ENCODE data around the gene PRR14.
"Not testable (repeated sequence)": the region's sequence is repeated elsewhere in the genome, so short reads cannot be mapped to it uniquely, and the experiment has no call there.

Gene PRR14

GRCh38 chr16:30628628-30629540, 21.9 kb upstream of the PRR14 start:
- DNase-seq: peak in 51 of 56 donors; percentile 15 to 93 (median 63)

- DNase-seq: not testable (repeated sequence)
Measured at GRCh38 chr16:30632454-30632853, 18.3 kb upstream of the PRR14 start.

- no peak for DNase-seq
Measured at GRCh38 chr16:30633526-30633925, 17.2 kb upstream of the PRR14 start.

- DNase-seq: no peak
Measured at GRCh38 chr16:30636599-30636998, 14.2 kb upstream of the PRR14 start.

GRCh38 chr16:30637139-30637538, 13.6 kb upstream of the PRR14 start:
- not testable (repeated sequence) for DNase-seq

GRCh38 chr16:30637944-30638343, 12.8 kb upstream of the PRR14 start:
- DNase-seq: no peak

GRCh38 chr16:30641378-30641982, 9.3 kb upstream of the PRR14 start:
- no peak for DNase-seq

- no peak for DNase-seq
Measured at GRCh38 chr16:30644334-30644830, 6.4 kb upstream of the PRR14 start.

GRCh38 chr16:30645727-30646126, 5.0 kb upstream of the PRR14 start:
- no peak for DNase-seq

- no peak for DNase-seq
Measured at GRCh38 chr16:30647274-30647571, 3.5 kb upstream of the PRR14 start.

GRCh38 chr16:30649725-30650368, 913 bp upstream of the PRR14 start:
- DNase-seq: peak in 6 of 56 donors; percentile 47 to 72 (median 54)

GRCh38 chr16:30651124-30652004, 604 bp downstream of the PRR14 start:
- peak in 42 of 56 donors; percentile 12 to 76 (median 52) for DNase-seq

GRCh38 chr16:30652005-30652296, 1.2 kb downstream of the PRR14 start:
- DNase-seq: no peak

- DNase-seq: no peak
Measured at GRCh38 chr16:30652718-30653117, 2.0 kb downstream of the PRR14 start.

GRCh38 chr16:30654856-30655255, 4.1 kb downstream of the PRR14 start:
- no peak for DNase-seq

- DNase-seq: no peak
Measured at GRCh38 chr16:30655815-30656347, 5.1 kb downstream of the PRR14 start.

- no peak for DNase-seq
Measured at GRCh38 chr16:30656388-30656787, 5.6 kb downstream of the PRR14 start.

GRCh38 chr16:30656974-30657865, 6.5 kb downstream of the PRR14 start:
- DNase-seq: peak in 1 of 56 donors; percentile 48

GRCh38 chr16:30657866-30658730, 7.3 kb downstream of the PRR14 start, which contains the start of gene FBRS:
FBRS (plus strand) TSS chr16:30658431; CDS start chr16:30659519, 1,088 bp downstream.
- peak; percentile 99 to 100 (median 100) for DNase-seq

All from nucleus accumbens (tissue), 56 donors.